ENCODE results near the gene CCDC60.

CCDC60 gene

DNA sequence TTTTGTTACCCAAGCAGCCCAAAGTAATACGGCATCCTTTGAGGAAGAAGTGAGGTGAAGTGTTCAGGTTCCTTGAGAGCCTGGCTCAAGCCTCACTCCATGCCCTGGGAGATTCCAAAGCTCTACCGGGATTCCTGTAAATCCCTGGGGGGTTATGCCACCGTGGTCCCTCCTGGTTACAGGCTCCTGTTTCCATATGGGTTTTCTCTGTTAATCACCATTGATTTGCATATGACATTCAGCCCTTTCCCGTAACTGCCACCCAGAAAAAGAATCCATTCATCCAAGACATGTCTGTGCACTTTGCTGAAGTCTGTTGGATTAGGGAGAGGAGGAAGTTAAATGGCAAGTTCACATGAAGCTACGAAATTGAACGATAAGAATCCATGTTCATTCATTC lies 27.9 kb upstream of the CCDC60 start:
- Histone ChIP-seq H3K36me3 (replicated peaks; ENCODE audit: low read depth, low read length) (no peaks in the 10 kb centered on the region), H3K9ac (ENCODE audit: low read length) (no peak overlapping the region), H3K4me3 (ENCODE audit: low read length) (no peak overlapping the region)

DNA sequence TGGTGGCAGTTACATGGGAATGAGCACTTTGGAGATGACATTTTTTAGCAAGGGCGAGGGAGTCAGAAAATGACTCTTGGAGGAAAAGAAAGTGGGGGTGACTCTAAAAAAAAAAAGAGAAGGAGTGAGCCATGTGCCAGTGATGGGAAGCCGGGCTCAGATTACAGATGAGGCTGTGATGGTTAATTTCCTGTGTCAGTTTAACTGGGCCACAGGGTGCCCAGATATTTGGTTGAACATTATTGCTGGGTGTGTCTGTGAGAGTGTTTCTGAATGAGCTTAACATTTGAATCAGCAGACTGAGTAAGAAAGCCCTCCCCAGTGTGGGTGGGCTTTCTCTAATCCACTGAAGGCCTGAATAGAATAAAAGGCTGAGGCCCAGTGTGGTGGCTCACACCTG lies 26.8 kb upstream of the CCDC60 start:
- Histone ChIP-seq H3K9ac (ENCODE audit: low read length) (no peak overlapping the region), H3K4me2 (ENCODE audit: low read length) (no peak overlapping the region), H3K4me3 (ENCODE audit: low read length) (no peak overlapping the region), H3K36me3 (replicated peaks; ENCODE audit: low read depth, low read length) (no peaks in the 10 kb centered on the region), H2AFZ (ENCODE audit: low read depth, low read length) (no peak overlapping the region), H4K20me1 (ENCODE audit: insufficient read depth, low read length) (no peaks in the 10 kb centered on the region), H3K9me3 (ENCODE audit: insufficient read depth, low read length) (no peaks in the 10 kb centered on the region), H3K79me2 (ENCODE audit: low read length) (no peaks in the 10 kb centered on the region), H3K27ac (ENCODE audit: low read length) (no peak overlapping the region), H3K4me1 (ENCODE audit: low read length) (no peaks in the 10 kb centered on the region), H3K27me3 (ENCODE audit: low read depth, low read length) (no peaks in the 10 kb centered on the region)
- TF ChIP-seq, protein P1, sequence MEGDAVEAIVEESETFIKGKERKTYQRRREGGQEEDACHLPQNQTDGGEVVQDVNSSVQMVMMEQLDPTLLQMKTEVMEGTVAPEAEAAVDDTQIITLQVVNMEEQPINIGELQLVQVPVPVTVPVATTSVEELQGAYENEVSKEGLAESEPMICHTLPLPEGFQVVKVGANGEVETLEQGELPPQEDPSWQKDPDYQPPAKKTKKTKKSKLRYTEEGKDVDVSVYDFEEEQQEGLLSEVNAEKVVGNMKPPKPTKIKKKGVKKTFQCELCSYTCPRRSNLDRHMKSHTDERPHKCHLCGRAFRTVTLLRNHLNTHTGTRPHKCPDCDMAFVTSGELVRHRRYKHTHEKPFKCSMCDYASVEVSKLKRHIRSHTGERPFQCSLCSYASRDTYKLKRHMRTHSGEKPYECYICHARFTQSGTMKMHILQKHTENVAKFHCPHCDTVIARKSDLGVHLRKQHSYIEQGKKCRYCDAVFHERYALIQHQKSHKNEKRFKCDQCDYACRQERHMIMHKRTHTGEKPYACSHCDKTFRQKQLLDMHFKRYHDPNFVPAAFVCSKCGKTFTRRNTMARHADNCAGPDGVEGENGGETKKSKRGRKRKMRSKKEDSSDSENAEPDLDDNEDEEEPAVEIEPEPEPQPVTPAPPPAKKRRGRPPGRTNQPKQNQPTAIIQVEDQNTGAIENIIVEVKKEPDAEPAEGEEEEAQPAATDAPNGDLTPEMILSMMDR (IDR thresholded peaks at IDR 0.05; ENCODE audit: low read depth, low read length): no peak
- no peak for TF ChIP-seq EZH2phosphoT487 (IDR thresholded peaks at IDR 0.05; ENCODE audit: low read depth)

More for the DNA sequence above, 27.9 kb upstream of the CCDC60 start:
- H3K27ac ChIP-seq (ENCODE audit: low read length): no peak overlapping the region
- no peaks in the 10 kb centered on the region for H3K9me3 ChIP-seq (ENCODE audit: insufficient read depth, low read length)
- H3K79me2 ChIP-seq (ENCODE audit: low read length): no peaks in the 10 kb centered on the region
- no peaks in the 10 kb centered on the region for H3K4me1 ChIP-seq (ENCODE audit: low read length)
- H2AFZ ChIP-seq (ENCODE audit: low read depth, low read length): no peak overlapping the region
- no peak for TF ChIP-seq EZH2phosphoT487 (IDR thresholded peaks at IDR 0.05; ENCODE audit: low read depth)
- TF ChIP-seq, protein P1 (IDR thresholded peaks at IDR 0.05; ENCODE audit: low read depth, low read length): no peak
- no peaks in the 10 kb centered on the region for H4K20me1 ChIP-seq (ENCODE audit: insufficient read depth, low read length)
- no peak overlapping the region for H3K4me2 ChIP-seq (ENCODE audit: low read length)
- no peaks in the 10 kb centered on the region for H3K27me3 ChIP-seq (ENCODE audit: low read depth, low read length)

DNA sequence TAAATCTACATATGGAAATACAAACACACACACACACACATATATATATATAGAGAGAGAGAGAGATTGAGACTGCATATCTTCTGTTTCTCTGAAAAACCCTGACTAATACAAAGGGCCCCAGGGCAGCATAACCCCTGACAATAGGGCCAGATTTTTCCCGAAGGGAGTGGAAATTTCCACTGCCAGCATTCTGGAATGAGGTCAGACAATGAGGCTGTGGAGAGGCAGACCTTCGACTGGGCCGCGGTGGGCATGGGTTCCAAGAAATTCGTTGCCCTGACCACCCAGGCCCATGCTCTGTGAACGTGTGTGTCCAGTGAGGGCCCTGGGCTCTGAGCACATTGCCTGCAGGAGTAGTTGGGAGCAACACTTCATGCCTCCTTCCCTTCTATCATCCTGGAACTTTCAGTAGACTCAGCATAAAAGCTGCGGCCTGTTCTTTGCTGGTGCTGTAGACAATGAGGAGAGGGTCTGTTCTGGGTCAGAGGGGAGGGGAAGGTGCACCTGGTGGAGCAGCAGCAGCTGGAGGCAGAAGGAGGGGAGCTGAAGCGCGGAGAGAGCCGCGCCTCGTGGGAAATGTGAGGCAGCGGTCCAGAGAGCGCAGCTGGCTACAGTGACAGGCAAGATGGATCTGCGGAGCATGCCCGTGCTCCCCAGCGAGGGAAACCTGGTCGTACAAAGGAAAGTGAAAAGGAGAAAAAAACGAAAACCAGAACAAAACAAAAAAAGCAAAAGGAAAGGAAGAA lies 25.6 kb upstream of the CCDC60 start:
- no peaks in the 10 kb centered on the region for H3K9me3 ChIP-seq (ENCODE audit: insufficient read depth, low read length)
- TF ChIP-seq EZH2phosphoT487 (IDR thresholded peaks at IDR 0.05; ENCODE audit: low read depth): no peak
- TF ChIP-seq, protein P1 (IDR thresholded peaks at IDR 0.05; ENCODE audit: low read depth, low read length): no peak
- no peak overlapping the region for H3K9ac ChIP-seq (ENCODE audit: low read length)
- H3K27ac ChIP-seq (ENCODE audit: low read length): no peak overlapping the region
- H3K27me3 ChIP-seq (ENCODE audit: low read depth, low read length): no peaks in the 10 kb centered on the region
- no peak overlapping the region for H3K4me2 ChIP-seq (ENCODE audit: low read length)
- H3K4me1 ChIP-seq (ENCODE audit: low read length): no peaks in the 10 kb centered on the region
- H4K20me1 ChIP-seq (ENCODE audit: insufficient read depth, low read length): no peaks in the 10 kb centered on the region
- H2AFZ ChIP-seq (ENCODE audit: low read depth, low read length): no peak overlapping the region
- H3K4me3 ChIP-seq (ENCODE audit: low read length): no peak overlapping the region
- H3K36me3 ChIP-seq (replicated peaks; ENCODE audit: low read depth, low read length): no peaks in the 10 kb centered on the region
- no peaks in the 10 kb centered on the region for H3K79me2 ChIP-seq (ENCODE audit: low read length)

DNA sequence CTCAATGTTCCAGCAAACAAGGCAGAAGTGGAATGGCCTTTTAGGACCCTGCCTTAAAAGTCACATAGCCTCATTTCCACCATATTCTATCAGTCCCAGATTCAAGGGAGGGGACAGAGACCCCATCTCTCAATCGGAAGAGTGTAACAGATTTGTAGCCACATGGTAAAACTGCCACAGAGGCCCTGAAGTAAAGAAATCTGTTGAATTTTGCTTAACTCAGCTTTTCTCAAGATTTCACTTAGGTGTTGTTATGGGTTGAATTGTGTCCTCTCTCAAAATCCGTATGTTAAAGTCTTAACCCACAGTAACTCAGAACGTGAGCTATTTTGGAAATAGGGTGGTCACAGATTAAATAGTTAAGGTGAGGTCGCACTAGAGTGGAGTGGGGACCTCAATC lies 22.7 kb upstream of the CCDC60 start:
- H3K4me1 ChIP-seq (ENCODE audit: low read length): no peaks in the 10 kb centered on the region
- H3K9me3 ChIP-seq (ENCODE audit: insufficient read depth, low read length): no peaks in the 10 kb centered on the region
- H2AFZ ChIP-seq (ENCODE audit: low read depth, low read length): no peak overlapping the region
- H3K36me3 ChIP-seq (replicated peaks; ENCODE audit: low read depth, low read length): no peaks in the 10 kb centered on the region
- no peaks in the 10 kb centered on the region for H4K20me1 ChIP-seq (ENCODE audit: insufficient read depth, low read length)
- H3K4me2 ChIP-seq (ENCODE audit: low read length): no peak overlapping the region
- H3K4me3 ChIP-seq (ENCODE audit: low read length): no peak overlapping the region
- no peak for TF ChIP-seq EZH2phosphoT487 (IDR thresholded peaks at IDR 0.05; ENCODE audit: low read depth)
- TF ChIP-seq, protein P1 (IDR thresholded peaks at IDR 0.05; ENCODE audit: low read depth, low read length): no peak
- H3K9ac ChIP-seq (ENCODE audit: low read length): no peak overlapping the region
- H3K27ac ChIP-seq (ENCODE audit: low read length): no peak overlapping the region
- no peaks in the 10 kb centered on the region for H3K79me2 ChIP-seq (ENCODE audit: low read length)
- H3K27me3 ChIP-seq (ENCODE audit: low read depth, low read length): no peaks in the 10 kb centered on the region
